ENCODE results near the gene SSPN.
"Not testable (repeated sequence)": the region's sequence is repeated elsewhere in the genome, so short reads cannot be mapped to it uniquely, and the experiment has no call there.

SSPN gene

GRCh38 chr12:26229910-26230309 is 34.5 kb downstream of the SSPN start:
- no peak overlapping the region for H3K27ac ChIP-seq (ENCODE audit: low read length)
- no peak overlapping the region for H2AFZ ChIP-seq (ENCODE audit: low read depth, low read length)
- peaks cover 12% of the 10 kb centered on the region for H3K27me3 ChIP-seq (ENCODE audit: insufficient read depth, low read length, poor library complexity)
- H3K4me2 ChIP-seq (ENCODE audit: insufficient read depth, low read length) = no peak overlapping the region
- H3K4me1 ChIP-seq (ENCODE audit: insufficient read depth, low read length) = no peaks in the 10 kb centered on the region
- no peak overlapping the region for H3K4me3 ChIP-seq (ENCODE audit: low read depth in 1 of 2, low read length in 2 of 2)
- no peaks in the 10 kb centered on the region for H3K9me3 ChIP-seq (ENCODE audit: insufficient read depth, low read length, severe bottlenecking)
- H3K9ac ChIP-seq (ENCODE audit: low read depth, low read length) = no peak overlapping the region
- no peak for DNase-seq
- no peaks in the 10 kb centered on the region for H3K36me3 ChIP-seq (ENCODE audit: insufficient read depth, low read length)
- TF ChIP-seq EZH2 (IDR thresholded peaks at IDR 0.05; ENCODE audit: borderline replicate concordance, low read depth, low read length, severe bottlenecking) = no peak
- no peak for TF ChIP-seq CTCF (IDR thresholded peaks at IDR 0.05; ENCODE audit: borderline replicate concordance, extremely low read depth, low read length, poor library complexity, severe bottlenecking)
- H4K20me1 ChIP-seq (ENCODE audit: insufficient read depth, low read length) = no peaks in the 10 kb centered on the region
- H3K79me2 ChIP-seq (ENCODE audit: insufficient read depth, low read length) = no peaks in the 10 kb centered on the region
- ATAC-seq (ENCODE audit: insufficient read depth, low read depth) = no peak

- H3K79me2 ChIP-seq (ENCODE audit: insufficient read depth, low read length) = no peaks in the 10 kb centered on the region
- ATAC-seq (ENCODE audit: insufficient read depth, low read depth) (no peak), DNase-seq (no peak)
- H3K4me1 ChIP-seq (ENCODE audit: insufficient read depth, low read length) = no peaks in the 10 kb centered on the region
- no peak overlapping the region for H3K9ac ChIP-seq (ENCODE audit: low read depth, low read length)
- H3K4me2 ChIP-seq (ENCODE audit: insufficient read depth, low read length) = no peak overlapping the region
- no peaks in the 10 kb centered on the region for H4K20me1 ChIP-seq (ENCODE audit: insufficient read depth, low read length)
- H3K27me3 ChIP-seq (ENCODE audit: insufficient read depth, low read length, poor library complexity) = peaks cover 2% of the 10 kb centered on the region
- no peaks in the 10 kb centered on the region for H3K9me3 ChIP-seq (ENCODE audit: insufficient read depth, low read length, severe bottlenecking)
- no peak overlapping the region for H3K27ac ChIP-seq (ENCODE audit: low read length)
- TF ChIP-seq EZH2 (IDR thresholded peaks at IDR 0.05; ENCODE audit: borderline replicate concordance, low read depth, low read length, severe bottlenecking) (no peak), CTCF (IDR thresholded peaks at IDR 0.05; ENCODE audit: borderline replicate concordance, extremely low read depth, low read length, poor library complexity, severe bottlenecking) (no peak)
- no peak overlapping the region for H3K4me3 ChIP-seq (ENCODE audit: low read depth in 1 of 2, low read length in 2 of 2)
- no peak overlapping the region for H2AFZ ChIP-seq (ENCODE audit: low read depth, low read length)
- no peaks in the 10 kb centered on the region for H3K36me3 ChIP-seq (ENCODE audit: insufficient read depth, low read length)
Measured at GRCh38 chr12:26231470-26231869, 36.1 kb downstream of the SSPN start.

- H3K79me2 ChIP-seq (ENCODE audit: insufficient read depth, low read length) = no peaks in the 10 kb centered on the region
- no peaks in the 10 kb centered on the region for H3K27me3 ChIP-seq (ENCODE audit: insufficient read depth, low read length, poor library complexity)
- H3K36me3 ChIP-seq (ENCODE audit: insufficient read depth, low read length) = no peaks in the 10 kb centered on the region
- H3K9ac ChIP-seq (ENCODE audit: low read depth, low read length) = no peak overlapping the region
- no peaks in the 10 kb centered on the region for H4K20me1 ChIP-seq (ENCODE audit: insufficient read depth, low read length)
- H3K9me3 ChIP-seq (ENCODE audit: insufficient read depth, low read length, severe bottlenecking) = no peaks in the 10 kb centered on the region
- ATAC-seq (ENCODE audit: insufficient read depth, low read depth) (no peak), DNase-seq (no peak)
- no peak overlapping the region for H3K4me2 ChIP-seq (ENCODE audit: insufficient read depth, low read length)
- H3K4me1 ChIP-seq (ENCODE audit: insufficient read depth, low read length) = no peaks in the 10 kb centered on the region
- H3K27ac ChIP-seq (ENCODE audit: low read length) = no peak overlapping the region
- no peak overlapping the region for H3K4me3 ChIP-seq (ENCODE audit: low read depth in 1 of 2, low read length in 2 of 2)
- TF ChIP-seq EZH2 (IDR thresholded peaks at IDR 0.05; ENCODE audit: borderline replicate concordance, low read depth, low read length, severe bottlenecking) (no peak), CTCF (IDR thresholded peaks at IDR 0.05; ENCODE audit: borderline replicate concordance, extremely low read depth, low read length, poor library complexity, severe bottlenecking) (no peak)
- H2AFZ ChIP-seq (ENCODE audit: low read depth, low read length) = no peak overlapping the region
Measured at GRCh38 chr12:26231921-26232320, 36.5 kb downstream of the SSPN start.

GRCh38 chr12:26233631-26234030 is 38.3 kb downstream of the SSPN start:
- Histone ChIP-seq H3K9me3 (ENCODE audit: insufficient read depth, low read length, severe bottlenecking) (no peaks in the 10 kb centered on the region), H3K4me3 (ENCODE audit: low read depth in 1 of 2, low read length in 2 of 2) (no peak overlapping the region), H4K20me1 (ENCODE audit: insufficient read depth, low read length) (no peaks in the 10 kb centered on the region), H3K36me3 (ENCODE audit: insufficient read depth, low read length) (no peaks in the 10 kb centered on the region), H2AFZ (ENCODE audit: low read depth, low read length) (no peak overlapping the region), H3K79me2 (ENCODE audit: insufficient read depth, low read length) (no peaks in the 10 kb centered on the region), H3K4me1 (ENCODE audit: insufficient read depth, low read length) (no peaks in the 10 kb centered on the region), H3K27me3 (ENCODE audit: insufficient read depth, low read length, poor library complexity) (no peaks in the 10 kb centered on the region), H3K9ac (ENCODE audit: low read depth, low read length) (no peak overlapping the region), H3K27ac (ENCODE audit: low read length) (no peak overlapping the region), H3K4me2 (ENCODE audit: insufficient read depth, low read length) (no peak overlapping the region)
- no peak for TF ChIP-seq EZH2 (IDR thresholded peaks at IDR 0.05; ENCODE audit: borderline replicate concordance, low read depth, low read length, severe bottlenecking)
- no peak for TF ChIP-seq CTCF (IDR thresholded peaks at IDR 0.05; ENCODE audit: borderline replicate concordance, extremely low read depth, low read length, poor library complexity, severe bottlenecking)
- ATAC-seq (ENCODE audit: insufficient read depth, low read depth) = no peak
- no peak for DNase-seq

GRCh38 chr12:26235465-26235864 is 40.1 kb downstream of the SSPN start:
- not testable (repeated sequence) for H4K20me1 ChIP-seq (ENCODE audit: insufficient read depth, low read length); H2AFZ ChIP-seq (ENCODE audit: low read depth, low read length); DNase-seq; ATAC-seq (ENCODE audit: insufficient read depth, low read depth); H3K36me3 ChIP-seq (ENCODE audit: insufficient read depth, low read length); H3K4me3 ChIP-seq (ENCODE audit: low read depth in 1 of 2, low read length in 2 of 2); H3K4me2 ChIP-seq (ENCODE audit: insufficient read depth, low read length); H3K27ac ChIP-seq (ENCODE audit: low read length); H3K9ac ChIP-seq (ENCODE audit: low read depth, low read length); H3K4me1 ChIP-seq (ENCODE audit: insufficient read depth, low read length); H3K79me2 ChIP-seq (ENCODE audit: insufficient read depth, low read length); H3K9me3 ChIP-seq (ENCODE audit: insufficient read depth, low read length, severe bottlenecking)
- peaks cover 12% of the 10 kb centered on the region for H3K27me3 ChIP-seq (ENCODE audit: insufficient read depth, low read length, poor library complexity)
